HG02588 (cell line): ENCODE measurements around the gene ZGPAT.

Source experiments
- ATAC-seq: cut with Tn5 transposase; IDR thresholded peaks from one replicate; pipeline ENCODE4 v1.9.1; 2021; ENCODE audit warnings: mild to moderate bottlenecking, moderate library complexity; ENCODE audit not compliant: unreplicated experiment

The ZGPAT gene

GRCh38 chr20:63691711-63692435 is 16.0 kb upstream of the ZGPAT start:
- no peak for ATAC-seq

GRCh38 chr20:63692436-63693082 is 15.3 kb upstream of the ZGPAT start:
- ATAC-seq, result no peak

DNA sequence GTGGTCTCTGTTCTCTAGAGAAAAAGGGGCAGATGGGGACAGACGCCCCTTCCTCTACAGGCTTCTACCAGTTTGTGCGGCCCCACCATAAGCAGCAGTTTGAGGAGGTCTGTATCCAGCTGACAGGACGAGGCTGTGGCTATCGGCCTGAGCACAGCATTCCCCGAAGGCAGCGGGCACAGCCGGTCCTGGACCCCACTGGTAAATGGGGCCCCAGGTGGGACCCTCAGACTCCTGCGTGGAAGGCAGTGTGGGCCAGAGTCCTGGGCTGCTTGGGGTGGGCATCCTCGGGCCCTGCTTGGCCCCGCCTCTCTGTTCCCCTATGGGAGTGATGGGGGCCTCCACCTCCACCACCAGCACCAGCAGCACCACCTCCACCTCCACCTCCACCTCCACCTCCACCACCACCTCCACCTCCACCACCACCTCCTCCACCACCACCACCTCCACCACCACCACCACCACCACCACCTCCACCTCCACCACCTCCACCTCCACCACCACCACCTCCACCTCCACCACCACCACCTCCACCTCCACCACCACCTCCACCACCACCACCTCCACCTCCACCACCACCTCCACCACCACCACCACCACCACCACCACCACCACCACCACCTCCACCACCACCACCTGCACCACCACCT is 14.6 kb upstream of the ZGPAT start:
- no peak for ATAC-seq

DNA sequence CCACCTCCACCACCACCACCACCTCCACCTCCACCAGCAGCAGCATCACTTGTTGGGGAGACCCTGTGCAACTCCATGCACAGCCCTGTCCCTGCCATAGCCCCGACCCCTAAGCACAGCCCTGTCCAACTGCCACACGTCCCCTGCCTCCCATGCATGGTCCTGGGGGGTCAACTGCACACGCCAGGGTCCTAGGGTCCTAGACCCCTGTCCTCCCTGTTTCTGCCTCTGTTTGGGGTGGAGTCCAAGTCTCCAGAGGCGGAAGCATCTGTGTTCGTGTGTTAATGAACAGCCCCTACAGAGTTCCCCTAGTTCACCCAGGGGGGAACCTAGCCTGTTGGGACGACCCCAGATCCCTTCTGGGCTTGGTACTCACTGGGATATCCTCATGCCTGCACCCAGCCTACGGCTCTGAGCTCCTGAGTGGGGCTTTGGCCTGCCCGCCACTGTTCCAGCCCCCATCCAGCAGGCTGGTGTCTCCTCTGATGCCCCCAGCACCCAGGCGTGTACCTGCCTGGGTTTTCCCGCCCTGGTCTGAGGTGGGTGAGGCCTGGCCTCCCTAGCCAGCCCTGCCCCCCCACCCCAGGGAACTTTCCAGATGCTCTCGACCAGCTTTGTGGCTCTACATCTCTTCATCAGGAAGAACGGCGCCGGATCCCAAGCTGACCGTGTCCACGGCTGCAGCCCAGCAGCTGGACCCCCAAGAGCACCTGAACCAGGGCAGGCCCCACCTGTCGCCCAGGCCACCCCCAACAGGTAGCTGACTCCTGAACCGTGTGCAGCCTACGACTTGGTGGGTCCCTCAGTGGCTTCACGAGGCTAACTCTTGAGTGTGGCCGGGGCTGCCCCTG is 13.9 kb upstream of the ZGPAT start:
- no peak for ATAC-seq

DNA sequence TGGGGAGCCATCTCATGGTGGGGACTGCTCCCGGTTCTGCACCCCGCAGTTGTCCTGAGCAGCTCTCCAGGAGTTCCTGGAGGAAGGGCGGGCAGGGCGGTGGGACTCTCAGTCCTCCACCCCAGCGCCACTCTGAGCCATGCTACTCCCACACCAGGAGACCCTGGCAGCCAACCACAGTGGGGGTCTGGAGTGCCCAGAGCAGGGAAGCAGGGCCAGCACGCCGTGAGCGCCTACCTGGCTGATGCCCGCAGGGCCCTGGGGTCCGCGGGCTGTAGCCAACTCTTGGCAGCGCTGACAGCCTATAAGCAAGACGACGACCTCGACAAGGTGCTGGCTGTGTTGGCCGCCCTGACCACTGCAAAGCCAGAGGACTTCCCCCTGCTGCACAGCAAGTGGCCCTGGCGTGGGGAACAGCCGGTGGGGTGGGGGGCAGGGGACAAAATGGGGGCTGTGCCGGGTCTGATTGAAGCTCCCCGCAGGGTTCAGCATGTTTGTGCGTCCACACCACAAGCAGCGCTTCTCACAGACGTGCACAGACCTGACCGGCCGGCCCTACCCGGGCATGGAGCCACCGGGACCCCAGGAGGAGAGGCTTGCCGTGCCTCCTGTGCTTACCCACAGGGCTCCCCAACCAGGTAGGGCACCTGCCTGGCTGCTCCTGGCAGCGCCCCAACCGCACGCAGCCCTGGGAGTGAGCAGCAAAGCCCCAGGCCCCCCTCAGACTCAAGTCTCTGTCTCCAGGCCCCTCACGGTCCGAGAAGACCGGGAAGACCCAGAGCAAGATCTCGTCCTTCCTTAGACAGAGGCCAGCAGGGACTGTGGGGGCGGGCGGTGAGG is 13.0 kb upstream of the ZGPAT start:
- no peak for ATAC-seq

GRCh38 chr20:63695424-63696305 is 12.2 kb upstream of the ZGPAT start:
- ATAC-seq, result no peak

DNA sequence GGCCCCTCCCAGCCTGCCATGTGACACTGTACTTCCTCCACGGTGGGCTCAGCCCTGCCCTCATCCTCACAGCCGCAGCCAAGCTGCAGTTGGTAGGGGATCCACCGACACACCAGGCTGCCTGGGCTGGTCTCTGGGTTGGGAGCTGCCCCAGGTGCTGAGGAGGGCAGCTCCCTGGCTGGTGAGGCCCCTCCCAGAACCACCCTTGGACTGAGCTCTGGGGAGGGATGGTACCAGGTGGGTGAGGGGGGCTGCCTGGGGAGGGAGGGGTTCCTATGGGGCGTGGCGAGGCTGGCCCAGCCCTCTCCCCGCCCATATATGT is 11.6 kb upstream of the ZGPAT start:
- no peak for ATAC-seq

DNA sequence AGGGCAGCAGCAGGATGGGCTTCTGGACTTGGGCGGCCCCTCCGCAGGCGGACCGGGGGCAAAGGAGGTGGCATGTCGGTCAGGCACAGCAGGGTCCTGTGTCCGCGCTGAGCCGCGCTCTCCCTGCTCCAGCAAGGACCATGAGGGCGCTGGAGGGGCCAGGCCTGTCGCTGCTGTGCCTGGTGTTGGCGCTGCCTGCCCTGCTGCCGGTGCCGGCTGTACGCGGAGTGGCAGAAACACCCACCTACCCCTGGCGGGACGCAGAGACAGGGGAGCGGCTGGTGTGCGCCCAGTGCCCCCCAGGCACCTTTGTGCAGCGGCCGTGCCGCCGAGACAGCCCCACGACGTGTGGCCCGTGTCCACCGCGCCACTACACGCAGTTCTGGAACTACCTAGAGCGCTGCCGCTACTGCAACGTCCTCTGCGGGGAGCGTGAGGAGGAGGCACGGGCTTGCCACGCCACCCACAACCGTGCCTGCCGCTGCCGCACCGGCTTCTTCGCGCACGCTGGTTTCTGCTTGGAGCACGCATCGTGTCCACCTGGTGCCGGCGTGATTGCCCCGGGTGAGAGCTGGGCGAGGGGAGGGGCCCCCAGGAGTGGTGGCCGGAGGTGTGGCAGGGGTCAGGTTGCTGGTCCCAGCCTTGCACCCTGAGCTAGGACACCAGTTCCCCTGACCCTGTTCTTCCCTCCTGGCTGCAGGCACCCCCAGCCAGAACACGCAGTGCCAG is 11.0 kb upstream of the ZGPAT start, which contains the start of gene TNFRSF6B:
TNFRSF6B (plus strand) TSS at position 25 of the 729 bp plus-strand sequence; CDS start at position 141, 116 bp downstream.
- no peak for ATAC-seq

GRCh38 chr20:63697357-63697867 is 10.4 kb upstream of the ZGPAT start:
- ATAC-seq, result no peak

DNA sequence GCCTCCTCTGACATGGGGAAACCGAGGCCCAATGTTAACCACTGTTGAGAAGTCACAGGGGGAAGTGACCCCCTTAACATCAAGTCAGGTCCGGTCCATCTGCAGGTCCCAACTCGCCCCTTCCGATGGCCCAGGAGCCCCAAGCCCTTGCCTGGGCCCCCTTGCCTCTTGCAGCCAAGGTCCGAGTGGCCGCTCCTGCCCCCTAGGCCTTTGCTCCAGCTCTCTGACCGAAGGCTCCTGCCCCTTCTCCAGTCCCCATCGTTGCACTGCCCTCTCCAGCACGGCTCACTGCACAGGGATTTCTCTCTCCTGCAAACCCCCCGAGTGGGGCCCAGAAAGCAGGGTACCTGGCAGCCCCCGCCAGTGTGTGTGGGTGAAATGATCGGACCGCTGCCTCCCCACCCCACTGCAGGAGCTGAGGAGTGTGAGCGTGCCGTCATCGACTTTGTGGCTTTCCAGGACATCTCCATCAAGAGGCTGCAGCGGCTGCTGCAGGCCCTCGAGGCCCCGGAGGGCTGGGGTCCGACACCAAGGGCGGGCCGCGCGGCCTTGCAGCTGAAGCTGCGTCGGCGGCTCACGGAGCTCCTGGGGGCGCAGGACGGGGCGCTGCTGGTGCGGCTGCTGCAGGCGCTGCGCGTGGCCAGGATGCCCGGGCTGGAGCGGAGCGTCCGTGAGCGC is 9.8 kb upstream of the ZGPAT start:
- ATAC-seq, result no peak

DNA sequence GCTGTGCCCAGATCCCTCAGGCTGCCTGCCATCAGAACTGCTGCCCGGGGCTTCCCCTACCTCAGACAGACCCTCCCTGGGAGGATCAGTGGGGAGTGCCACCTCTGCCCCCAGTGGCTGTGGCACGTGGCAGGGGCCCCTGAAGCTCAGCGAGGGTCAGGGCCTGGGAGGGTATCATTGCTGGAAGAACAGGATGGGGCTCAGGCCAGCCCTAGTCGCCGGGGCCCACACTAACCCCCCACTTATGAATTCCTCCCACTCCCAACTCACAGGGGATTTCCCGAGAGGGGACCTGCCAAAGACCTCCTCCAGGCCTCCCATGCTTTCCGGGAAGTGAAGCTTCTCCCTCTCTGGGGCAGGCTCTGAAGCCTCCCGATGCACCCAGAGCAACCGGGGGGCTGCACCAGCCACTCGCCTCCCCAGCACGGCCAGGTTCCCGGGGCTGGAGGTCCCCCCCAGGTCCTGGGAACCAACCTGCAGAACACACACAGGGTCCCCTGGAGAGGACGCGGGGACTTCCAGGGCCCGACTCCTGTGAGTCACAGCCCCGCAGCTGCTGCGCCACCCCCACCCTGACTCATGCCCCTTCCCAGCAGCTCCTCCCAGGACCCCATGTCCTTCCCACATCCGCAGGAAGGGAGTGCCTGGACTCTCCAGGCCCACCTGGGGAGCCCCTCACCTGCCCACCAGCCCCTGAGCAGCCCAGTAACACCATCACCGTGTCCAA is 8.9 kb upstream of the ZGPAT start:
- no peak for ATAC-seq

DNA sequence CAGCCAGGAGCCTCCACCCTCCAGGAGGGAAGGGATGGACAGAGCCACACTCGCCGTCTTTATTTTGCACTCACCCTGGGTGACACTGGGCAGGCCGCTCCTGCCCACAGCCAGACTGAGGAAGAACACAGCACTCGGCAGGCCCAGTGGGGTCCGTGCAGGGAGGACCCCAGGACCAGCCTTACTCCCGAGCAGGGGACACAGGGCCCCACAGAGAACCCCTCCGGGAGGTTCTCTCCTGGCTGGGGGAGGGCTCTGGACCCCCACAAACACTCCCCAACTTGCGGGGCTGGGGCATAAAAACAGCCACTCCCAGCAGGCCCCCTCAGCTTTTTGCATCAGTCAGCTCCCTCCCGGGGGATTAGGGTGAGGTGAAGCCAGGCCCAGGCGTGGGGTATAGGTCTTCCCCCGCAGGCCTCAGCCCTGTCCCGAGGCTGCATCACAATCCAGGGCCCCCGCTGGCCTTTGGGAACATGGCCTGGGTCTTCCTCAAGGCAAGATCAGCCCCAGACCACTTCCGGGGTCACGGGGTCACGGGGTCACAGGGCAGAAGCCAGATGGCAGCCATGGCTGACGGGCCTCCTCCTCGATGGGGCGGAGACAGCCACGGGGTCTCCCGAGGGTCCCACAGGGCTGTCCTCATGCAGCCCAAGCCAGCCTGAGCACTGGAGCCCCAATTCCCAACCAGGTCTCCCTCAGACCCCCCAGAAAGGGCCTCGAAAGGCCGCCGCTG is 8.2 kb upstream of the ZGPAT start:
- no peak for ATAC-seq

DNA sequence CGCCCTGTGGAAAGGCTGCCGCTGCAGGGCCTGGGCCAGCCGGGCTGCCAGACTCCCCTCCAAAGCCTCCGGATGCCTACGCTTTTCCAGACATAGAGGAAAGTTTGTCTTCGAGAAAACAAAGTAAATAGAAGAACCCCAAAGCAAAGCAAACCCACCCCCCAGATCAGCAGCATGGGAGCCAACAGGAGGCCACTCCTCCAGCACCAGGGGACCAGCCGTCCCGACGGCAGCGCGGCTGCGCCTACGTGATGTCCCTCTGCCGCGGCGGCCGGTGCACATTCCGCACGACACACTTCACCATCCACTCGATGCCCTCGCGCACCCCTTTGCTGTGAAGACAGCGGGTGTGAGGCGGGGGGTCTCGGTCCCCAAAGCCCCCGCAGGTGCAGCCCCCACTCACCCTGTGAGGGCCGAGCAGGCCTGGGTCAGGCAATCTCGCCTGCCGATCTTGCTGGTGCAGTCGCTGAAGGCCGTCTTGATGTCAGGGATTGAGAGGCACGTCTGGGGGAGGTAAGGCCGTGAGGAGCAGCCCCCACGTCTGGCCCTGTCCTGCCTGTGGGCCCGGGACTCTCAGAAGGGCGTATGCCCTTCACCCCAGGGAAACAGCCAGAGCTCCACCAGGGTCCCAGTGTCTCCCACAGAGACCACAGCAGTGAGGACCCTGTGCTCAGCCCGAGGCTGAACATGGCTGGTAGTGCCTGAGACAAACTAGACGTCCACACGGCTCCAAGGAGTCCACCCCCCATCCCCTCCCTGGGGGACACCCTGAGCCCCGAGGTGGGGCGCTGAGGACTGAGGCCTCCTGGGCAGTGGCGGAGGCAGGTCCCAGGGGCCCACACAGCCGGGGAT is 7.4 kb upstream of the ZGPAT start:
- ATAC-seq, result no peak

DNA sequence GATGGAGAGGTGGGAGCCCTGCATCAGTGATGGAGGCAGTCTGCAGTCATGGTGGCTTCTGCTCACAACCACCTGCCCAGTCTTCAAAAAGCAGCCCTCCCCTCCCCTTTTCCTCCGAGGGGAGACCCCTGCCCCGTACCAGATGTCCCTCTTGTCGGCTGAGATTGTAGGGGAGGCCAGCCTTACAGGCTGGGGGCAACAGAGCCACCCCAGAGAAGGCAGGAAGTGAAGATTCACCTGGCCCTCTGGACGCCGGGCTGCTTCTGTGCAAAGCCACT is 6.8 kb upstream of the ZGPAT start:
- ATAC-seq, result no peak

DNA sequence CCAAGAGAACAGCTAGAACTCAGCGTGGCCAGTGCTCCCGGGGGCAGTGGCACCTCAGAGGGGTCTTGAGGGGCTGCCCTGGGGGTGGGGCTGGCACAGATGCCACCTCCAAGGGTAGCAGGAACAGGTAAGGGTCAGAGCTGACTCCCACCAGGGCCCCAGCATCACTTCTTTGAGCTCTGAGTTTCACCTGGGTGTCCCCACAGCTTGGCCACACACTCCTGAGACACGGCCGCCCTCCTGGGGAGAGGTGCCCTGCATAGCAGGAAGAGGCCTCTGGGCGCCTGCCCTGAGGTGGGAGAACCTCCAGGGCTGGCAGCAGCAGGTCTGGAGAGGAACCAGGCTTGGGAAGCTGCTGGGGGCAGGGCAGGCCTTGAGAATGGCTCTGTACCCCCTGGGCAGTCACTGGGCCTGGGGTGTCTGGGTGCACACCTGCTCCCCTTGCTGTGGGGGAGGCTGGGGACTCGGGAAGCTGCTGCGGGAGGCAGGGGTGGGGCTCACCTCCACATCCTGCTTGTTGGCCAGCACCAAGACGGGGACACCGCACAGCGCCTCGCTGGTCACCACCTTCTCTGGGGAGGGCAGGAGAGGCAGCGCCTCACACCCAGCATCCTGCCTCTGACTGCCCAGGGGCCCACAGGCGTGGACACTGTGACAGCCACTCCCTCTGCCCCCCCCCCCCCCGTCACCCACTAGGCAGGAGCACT is 6.4 kb upstream of the ZGPAT start:
- ATAC-seq, result no peak
